HEK293 (cell line): ENCODE measurements around the gene GUCA1A.

Source experiments
- CTCF ChIA-PET: fragments of 350-600 bp; formaldehyde crosslinking; extraction: SDS; loops from one replicate; lab custom pipeline; 2021; ENCODE audit warnings: antibody characterized with exemption; lab: Yijun Ruan, JAX
- POLR2A ChIA-PET: fragments of 300-600 bp; formaldehyde crosslinking; extraction: SDS; loops from one replicate; lab custom pipeline; 2020; ENCODE audit warnings: antibody characterized with exemption, inconsistent platforms; lab: Yijun Ruan, JAX
- H3K27ac ChIP-seq: fragments of 200-500 bp; sonication (Bioruptor generic); 2 replicates; pipeline ENCODE4 v1.5.1; 2014; ENCODE audit warnings: low read depth, low read length, control low read depth, inconsistent platforms; ENCODE audit errors: extremely low read depth
- H3K36me3 ChIP-seq, 2 experiments: fragments of 200-500 bp in 1 of 2; sonication (Bioruptor generic) in 1 of 2; 1 replicate in 1 of 2; 2 replicates in 1 of 2; pipeline ENCODE4 v1.5.1; 2014 to 2017; ENCODE audit warnings: inconsistent platforms in 2 of 2, low read length in 2 of 2; ENCODE audit not compliant: control insufficient read depth in 2 of 2, insufficient read depth in 1 of 2
- H3K4me1 ChIP-seq: fragments of 200-500 bp; sonication (Bioruptor generic); 2 replicates; pipeline ENCODE4 v1.5.1; 2014; ENCODE audit warnings: mild to moderate bottlenecking, low read length, inconsistent platforms; ENCODE audit not compliant: control insufficient read depth, insufficient read depth
- H3K4me3 ChIP-seq: 2 replicates; pipeline ENCODE4 v1.5.1; 2011; ENCODE audit warnings: low read depth, mild to moderate bottlenecking, control low read depth, low read length, moderate library complexity
- H3K9me3 ChIP-seq: fragments of 200-500 bp; sonication (Bioruptor generic); 2 replicates; pipeline ENCODE4 v1.5.1; 2014; ENCODE audit warnings: low read depth, low read length, inconsistent platforms; ENCODE audit not compliant: control insufficient read depth, insufficient read depth
- GLI2 ChIP-seq: fragments of 450-650 bp; formaldehyde crosslinking; IDR thresholded peaks from 2 replicates; pipeline ENCODE4; 2017; ENCODE audit warnings: missing biosample characterization, missing genetic modification characterization, low read depth, borderline replicate concordance
- GLI4 ChIP-seq: fragments of 450-650 bp; formaldehyde crosslinking; IDR thresholded peaks from 2 replicates; pipeline ENCODE4 v1.5.1; 2016; ENCODE audit warnings: missing biosample characterization, missing genetic modification characterization
- ZFP41 ChIP-seq: fragments of 450-650 bp; formaldehyde crosslinking; IDR thresholded peaks from 2 replicates; pipeline ENCODE4 v1.5.1; 2016; ENCODE audit warnings: missing biosample characterization, missing genetic modification characterization, borderline replicate concordance
- ZNF114 ChIP-seq: fragments of 450-650 bp; formaldehyde crosslinking; IDR thresholded peaks from 2 replicates; pipeline ENCODE4 v1.5.0; 2017; ENCODE audit warnings: missing biosample characterization, missing genetic modification characterization
- ZNF146 ChIP-seq: fragments of 450-650 bp; formaldehyde crosslinking; IDR thresholded peaks from 2 replicates; pipeline ENCODE4 v1.5.1; 2016; ENCODE audit warnings: missing biosample characterization, missing genetic modification characterization
- ZNF221 ChIP-seq: fragments of 450-650 bp; formaldehyde crosslinking; IDR thresholded peaks from 2 replicates; pipeline ENCODE4 v1.5.1; 2017; ENCODE audit warnings: missing biosample characterization, missing genetic modification characterization, borderline replicate concordance
- ZNF248 ChIP-seq: fragments of 450-650 bp; formaldehyde crosslinking; IDR thresholded peaks from 2 replicates; pipeline ENCODE4 v1.5.1; 2017; ENCODE audit warnings: missing biosample characterization, missing genetic modification characterization
- ZNF416 ChIP-seq: fragments of 450-650 bp; formaldehyde crosslinking; IDR thresholded peaks from 2 replicates; pipeline ENCODE4 v1.5.1; 2016; ENCODE audit warnings: missing biosample characterization, missing genetic modification characterization
- ZNF501 ChIP-seq: fragments of 450-650 bp; formaldehyde crosslinking; IDR thresholded peaks from 2 replicates; pipeline ENCODE4 v1.5.1; 2016; ENCODE audit warnings: missing biosample characterization, missing genetic modification characterization
- ZNF510 ChIP-seq: fragments of 450-650 bp; formaldehyde crosslinking; IDR thresholded peaks from 2 replicates; pipeline ENCODE4 v1.5.1; 2018; ENCODE audit warnings: mild to moderate bottlenecking, missing genetic modification characterization, missing biosample characterization; ENCODE audit not compliant: insufficient replicate concordance
- ZNF514 ChIP-seq: fragments of 450-650 bp; formaldehyde crosslinking; IDR thresholded peaks from 2 replicates; pipeline ENCODE4 v1.5.1; 2016; ENCODE audit warnings: missing biosample characterization, missing genetic modification characterization
- ZNF529 ChIP-seq: fragments of 450-650 bp; formaldehyde crosslinking; IDR thresholded peaks from 2 replicates; pipeline ENCODE4 v1.5.1; 2017; ENCODE audit warnings: missing genetic modification characterization, missing biosample characterization; ENCODE audit not compliant: insufficient replicate concordance
- ZNF585B ChIP-seq: fragments of 450-650 bp; formaldehyde crosslinking; IDR thresholded peaks from 2 replicates; pipeline ENCODE4 v1.5.1; 2016; ENCODE audit warnings: missing biosample characterization, missing genetic modification characterization
- ZNF610 ChIP-seq: fragments of 450-650 bp; formaldehyde crosslinking; IDR thresholded peaks from 2 replicates; pipeline ENCODE4 v1.5.1; 2016; ENCODE audit warnings: missing biosample characterization, missing genetic modification characterization, borderline replicate concordance
- ZNF658 ChIP-seq: fragments of 450-650 bp; formaldehyde crosslinking; IDR thresholded peaks from 2 replicates; pipeline ENCODE4; 2016; ENCODE audit warnings: missing biosample characterization, missing genetic modification characterization
- ZNF660 ChIP-seq: fragments of 450-650 bp; IDR thresholded peaks from 2 replicates; pipeline ENCODE4 v1.5.1; 2018; ENCODE audit warnings: missing biosample characterization, mild to moderate bottlenecking, missing genetic modification characterization
- ZNF785 ChIP-seq: fragments of 450-650 bp; formaldehyde crosslinking; IDR thresholded peaks from 2 replicates; pipeline ENCODE4 v1.5.1; 2016; ENCODE audit warnings: missing biosample characterization, missing genetic modification characterization
- ZSCAN23 ChIP-seq: fragments of 450-650 bp; formaldehyde crosslinking; IDR thresholded peaks from 2 replicates; pipeline ENCODE4 v1.5.1; 2016; ENCODE audit warnings: missing biosample characterization, missing genetic modification characterization
- TF ChIP-seq, protein P1 (sequence below): fragments of 450-650 bp; formaldehyde crosslinking; IDR thresholded peaks from 2 replicates; pipeline ENCODE4 v1.5.1; 2016; ENCODE audit warnings: missing biosample characterization, missing genetic modification characterization
- TF ChIP-seq, protein P2 (sequence below): IDR thresholded peaks from 2 replicates; pipeline ENCODE4 v1.6.1; 2011; ENCODE audit warnings: mild to moderate bottlenecking, low read depth, low read length, borderline replicate concordance
- TF ChIP-seq, protein P3 (sequence below): sonication (generic); formaldehyde crosslinking; IDR thresholded peaks from 2 replicates; pipeline ENCODE4 v1.8.1; 2022; ENCODE audit warnings: mild to moderate bottlenecking, moderate library complexity, missing genetic modification reagents
- TF ChIP-seq, protein P4 (sequence below): fragments of 450-650 bp; formaldehyde crosslinking; IDR thresholded peaks from 2 replicates; pipeline ENCODE4 v1.5.1; 2016; ENCODE audit warnings: missing biosample characterization, missing genetic modification characterization
- TF ChIP-seq, protein P5 (sequence below): fragments of 450-650 bp; formaldehyde crosslinking; IDR thresholded peaks from 2 replicates; pipeline ENCODE4 v1.5.1; 2016; ENCODE audit warnings: missing biosample characterization, missing genetic modification characterization
- TF ChIP-seq, protein P6 (sequence below): fragments of 450-650 bp; IDR thresholded peaks from 2 replicates; pipeline ENCODE4 v1.5.1; 2018; ENCODE audit warnings: missing biosample characterization, mild to moderate bottlenecking, missing genetic modification characterization

Gene GUCA1A

DNA sequence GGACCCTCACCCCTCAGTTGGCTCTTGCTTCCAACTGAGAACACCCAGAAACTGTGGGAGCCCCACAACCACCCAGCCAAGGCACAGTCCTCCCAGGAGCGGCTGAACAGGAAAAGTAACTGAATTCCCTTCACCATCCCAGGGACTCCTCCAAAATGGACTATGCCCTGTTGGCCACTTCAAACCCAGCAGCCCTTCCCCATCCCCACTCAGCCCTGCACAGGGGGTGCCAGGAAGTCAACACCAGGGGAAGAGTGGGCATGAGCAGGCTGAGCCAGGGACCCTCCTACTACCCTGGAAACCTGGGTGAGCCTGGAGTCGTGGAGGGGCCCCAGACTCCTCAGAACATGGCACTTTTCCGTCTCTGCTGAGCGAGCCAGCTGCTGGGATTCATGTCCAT, 11.3 kb downstream of the GUCA1A start:
- Histone ChIP-seq H3K4me1 (no peaks in the 10 kb centered on the region), H3K36me3 (no peaks in the 10 kb centered on the region), H3K4me3 (no peak overlapping the region), H3K9me3 (no peaks in the 10 kb centered on the region), H3K27ac (no peak overlapping the region)
- CTCF ChIA-PET: interaction anchor here (1.9 kb wide), 1 partner anchor 30 kb away, joined by 13 read pairs; no protein-coding TSS in a partner anchor
- TF ChIP-seq, protein P1, sequence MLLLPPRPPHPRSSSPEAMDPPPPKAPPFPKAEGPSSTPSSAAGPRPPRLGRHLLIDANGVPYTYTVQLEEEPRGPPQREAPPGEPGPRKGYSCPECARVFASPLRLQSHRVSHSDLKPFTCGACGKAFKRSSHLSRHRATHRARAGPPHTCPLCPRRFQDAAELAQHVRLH (tag by site-specific recombination): no peak
- TF ChIP-seq ZNF660 (tag by site-specific recombination) (no peak), GLI4 (no peak), ZNF514 (tag by site-specific recombination) (no peak)
- POLR2A ChIA-PET: no interaction called here

DNA sequence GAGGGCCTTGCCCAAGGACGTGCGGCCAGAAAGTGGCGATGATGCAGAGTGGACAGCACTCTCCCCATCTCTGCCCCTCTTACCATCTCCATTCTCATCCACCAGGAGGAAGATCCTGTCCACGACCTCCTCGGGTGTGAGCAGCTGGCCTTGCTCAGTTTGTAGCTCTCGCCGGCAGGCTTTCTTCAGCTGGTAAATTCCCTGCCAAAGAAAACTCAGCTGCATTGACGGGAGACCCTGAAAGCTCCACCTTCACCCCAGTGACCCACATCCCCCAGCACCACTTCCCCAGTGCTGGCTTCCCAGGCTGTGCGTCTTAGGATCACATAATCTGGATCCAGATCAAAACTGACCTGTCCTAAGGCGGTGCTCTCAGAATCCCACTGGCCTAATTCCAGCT, 12.4 kb downstream of the GUCA1A start:
- H3K9me3 ChIP-seq: no peaks in the 10 kb centered on the region
- no peak overlapping the region for H3K4me3 ChIP-seq
- CTCF ChIA-PET: interaction anchor here (0.5 to 1.9 kb wide), 5 partner anchors 29 to 817 kb away, joined by 3 to 13 read pairs (median 3); no protein-coding TSS in a partner anchor
- H3K4me1 ChIP-seq: 0 out of 2 replicates have a peak, but pooled peaks cover 1% of the 10 kb centered on the region
- POLR2A ChIA-PET: no interaction called here
- no peaks in the 10 kb centered on the region for H3K36me3 ChIP-seq
- TF ChIP-seq ZNF585B (tag by site-specific recombination) (no peak), ZSCAN23 (tag by site-specific recombination) (no peak), ZNF146 (tag by site-specific recombination) (no peak), ZNF660 (tag by site-specific recombination) (no peak), ZNF658 (no peak), ZNF510 (tag by site-specific recombination) (no peak), ZNF785 (tag by site-specific recombination) (no peak)
- TF ChIP-seq, protein P2, sequence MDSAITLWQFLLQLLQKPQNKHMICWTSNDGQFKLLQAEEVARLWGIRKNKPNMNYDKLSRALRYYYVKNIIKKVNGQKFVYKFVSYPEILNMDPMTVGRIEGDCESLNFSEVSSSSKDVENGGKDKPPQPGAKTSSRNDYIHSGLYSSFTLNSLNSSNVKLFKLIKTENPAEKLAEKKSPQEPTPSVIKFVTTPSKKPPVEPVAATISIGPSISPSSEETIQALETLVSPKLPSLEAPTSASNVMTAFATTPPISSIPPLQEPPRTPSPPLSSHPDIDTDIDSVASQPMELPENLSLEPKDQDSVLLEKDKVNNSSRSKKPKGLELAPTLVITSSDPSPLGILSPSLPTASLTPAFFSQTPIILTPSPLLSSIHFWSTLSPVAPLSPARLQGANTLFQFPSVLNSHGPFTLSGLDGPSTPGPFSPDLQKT: no peak
- TF ChIP-seq, protein P3, sequence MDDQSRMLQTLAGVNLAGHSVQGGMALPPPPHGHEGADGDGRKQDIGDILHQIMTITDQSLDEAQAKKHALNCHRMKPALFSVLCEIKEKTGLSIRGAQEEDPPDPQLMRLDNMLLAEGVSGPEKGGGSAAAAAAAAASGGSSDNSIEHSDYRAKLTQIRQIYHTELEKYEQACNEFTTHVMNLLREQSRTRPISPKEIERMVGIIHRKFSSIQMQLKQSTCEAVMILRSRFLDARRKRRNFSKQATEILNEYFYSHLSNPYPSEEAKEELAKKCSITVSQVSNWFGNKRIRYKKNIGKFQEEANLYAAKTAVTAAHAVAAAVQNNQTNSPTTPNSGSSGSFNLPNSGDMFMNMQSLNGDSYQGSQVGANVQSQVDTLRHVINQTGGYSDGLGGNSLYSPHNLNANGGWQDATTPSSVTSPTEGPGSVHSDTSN (CRISPR knock-in tag): no peak
- TF ChIP-seq, protein P4, sequence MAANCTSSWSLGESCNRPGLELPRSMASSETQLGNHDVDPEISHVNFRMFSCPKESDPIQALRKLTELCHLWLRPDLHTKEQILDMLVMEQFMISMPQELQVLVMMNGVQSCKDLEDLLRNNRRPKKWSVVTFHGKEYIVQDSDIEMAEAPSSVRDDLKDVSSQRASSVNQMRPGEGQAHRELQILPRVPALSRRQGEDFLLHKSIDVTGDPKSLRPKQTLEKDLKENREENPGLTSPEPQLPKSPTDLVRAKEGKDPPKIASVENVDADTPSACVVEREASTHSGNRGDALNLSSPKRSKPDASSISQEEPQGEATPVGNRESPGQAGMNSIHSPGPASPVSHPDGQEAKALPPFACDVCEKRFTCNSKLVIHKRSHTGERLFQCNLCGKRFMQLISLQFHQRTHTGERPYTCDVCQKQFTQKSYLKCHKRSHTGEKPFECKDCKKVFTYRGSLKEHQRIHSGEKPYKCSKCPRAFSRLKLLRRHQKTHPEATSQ: no peak
- TF ChIP-seq, protein P5, sequence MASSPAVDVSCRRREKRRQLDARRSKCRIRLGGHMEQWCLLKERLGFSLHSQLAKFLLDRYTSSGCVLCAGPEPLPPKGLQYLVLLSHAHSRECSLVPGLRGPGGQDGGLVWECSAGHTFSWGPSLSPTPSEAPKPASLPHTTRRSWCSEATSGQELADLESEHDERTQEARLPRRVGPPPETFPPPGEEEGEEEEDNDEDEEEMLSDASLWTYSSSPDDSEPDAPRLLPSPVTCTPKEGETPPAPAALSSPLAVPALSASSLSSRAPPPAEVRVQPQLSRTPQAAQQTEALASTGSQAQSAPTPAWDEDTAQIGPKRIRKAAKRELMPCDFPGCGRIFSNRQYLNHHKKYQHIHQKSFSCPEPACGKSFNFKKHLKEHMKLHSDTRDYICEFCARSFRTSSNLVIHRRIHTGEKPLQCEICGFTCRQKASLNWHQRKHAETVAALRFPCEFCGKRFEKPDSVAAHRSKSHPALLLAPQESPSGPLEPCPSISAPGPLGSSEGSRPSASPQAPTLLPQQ: no peak
- no peak overlapping the region for H3K27ac ChIP-seq

DNA sequence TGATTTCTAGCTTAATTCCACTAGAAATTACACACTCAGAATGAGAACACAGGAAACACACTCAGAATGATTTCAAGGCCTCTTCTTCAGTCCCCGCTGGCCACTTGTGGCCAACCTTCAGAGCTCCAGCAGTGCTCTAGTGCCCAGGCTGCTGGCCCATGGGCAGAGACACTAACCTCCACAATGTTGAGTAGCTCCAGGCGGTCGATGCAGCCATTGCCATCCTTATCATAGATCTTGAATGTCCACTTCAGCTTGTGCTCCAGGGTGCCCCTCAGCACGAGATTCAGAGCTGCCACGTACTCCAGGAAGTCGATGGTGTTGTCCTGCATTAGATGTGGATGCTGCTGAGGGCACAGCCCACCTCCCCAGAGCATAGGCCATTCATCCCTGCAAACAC, 15.2 kb downstream of the GUCA1A start:
- H3K36me3 ChIP-seq: no peaks in the 10 kb centered on the region
- no peaks in the 10 kb centered on the region for H3K9me3 ChIP-seq
- ChIA-PET CTCF (interaction anchor here (0.6 to 2.1 kb wide), 5 partner anchors 16 to 344 kb away, joined by 3 to 10 read pairs (median 3); no protein-coding TSS in a partner anchor), POLR2A (interaction anchor here (0.6 kb wide), 1 partner anchor 276 kb away, joined by 4 read pairs; no protein-coding TSS in a partner anchor)
- no peak overlapping the region for H3K4me3 ChIP-seq
- no peak overlapping the region for H3K27ac ChIP-seq
- peaks cover 8% of the 10 kb centered on the region; the same call in 1 of the 2 replicates for H3K4me1 ChIP-seq
- TF ChIP-seq GLI2: no peak
- no peak for TF ChIP-seq ZNF501 (tag by site-specific recombination)
- TF ChIP-seq, protein P6, sequence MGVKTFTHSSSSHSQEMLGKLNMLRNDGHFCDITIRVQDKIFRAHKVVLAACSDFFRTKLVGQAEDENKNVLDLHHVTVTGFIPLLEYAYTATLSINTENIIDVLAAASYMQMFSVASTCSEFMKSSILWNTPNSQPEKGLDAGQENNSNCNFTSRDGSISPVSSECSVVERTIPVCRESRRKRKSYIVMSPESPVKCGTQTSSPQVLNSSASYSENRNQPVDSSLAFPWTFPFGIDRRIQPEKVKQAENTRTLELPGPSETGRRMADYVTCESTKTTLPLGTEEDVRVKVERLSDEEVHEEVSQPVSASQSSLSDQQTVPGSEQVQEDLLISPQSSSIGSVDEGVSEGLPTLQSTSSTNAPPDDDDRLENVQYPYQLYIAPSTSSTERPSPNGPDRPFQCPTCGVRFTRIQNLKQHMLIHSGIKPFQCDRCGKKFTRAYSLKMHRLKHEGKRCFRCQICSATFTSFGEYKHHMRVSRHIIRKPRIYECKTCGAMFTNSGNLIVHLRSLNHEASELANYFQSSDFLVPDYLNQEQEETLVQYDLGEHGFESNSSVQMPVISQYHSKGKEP (tag by site-specific recombination): no peak
- no peak for TF ChIP-seq ZNF660 (tag by site-specific recombination)
- no peak for TF ChIP-seq ZNF416 (tag by site-specific recombination)
- no peak for TF ChIP-seq ZNF248 (tag by site-specific recombination)
- no peak for TF ChIP-seq ZFP41 (tag by site-specific recombination)
- no peak for TF ChIP-seq ZNF610 (tag by site-specific recombination)
- TF ChIP-seq ZNF114 (tag by site-specific recombination): no peak
- TF ChIP-seq ZNF529 (tag by site-specific recombination): no peak
- no peak for TF ChIP-seq ZNF221 (tag by site-specific recombination)
